ENCODE measurements around the gene STPG3. TPM values are rescaled to one million over a fixed set of nuclear protein-coding genes. Genes with fewer than 3 reads are reported as not detected.

Gene STPG3
- total and polyA plus RNA-seq, 2 of the 4 experiments (the other 2 are of a cell fraction) = not detected

GRCh38 chr9:137302449-137303150 is 51.5 kb downstream of the STPG3 start:
- H2BK5ac ChIP-seq (ENCODE audit: low read depth, low read length, poor library complexity, severe bottlenecking) = no peak overlapping the region
- no peak overlapping the region for H4K5ac ChIP-seq (ENCODE audit: low read depth, low read length)
- TF ChIP-seq RFX5 (IDR thresholded peaks at IDR 0.05; ENCODE audit: low read depth, low read length) = no peak
- TF ChIP-seq, protein P1, sequence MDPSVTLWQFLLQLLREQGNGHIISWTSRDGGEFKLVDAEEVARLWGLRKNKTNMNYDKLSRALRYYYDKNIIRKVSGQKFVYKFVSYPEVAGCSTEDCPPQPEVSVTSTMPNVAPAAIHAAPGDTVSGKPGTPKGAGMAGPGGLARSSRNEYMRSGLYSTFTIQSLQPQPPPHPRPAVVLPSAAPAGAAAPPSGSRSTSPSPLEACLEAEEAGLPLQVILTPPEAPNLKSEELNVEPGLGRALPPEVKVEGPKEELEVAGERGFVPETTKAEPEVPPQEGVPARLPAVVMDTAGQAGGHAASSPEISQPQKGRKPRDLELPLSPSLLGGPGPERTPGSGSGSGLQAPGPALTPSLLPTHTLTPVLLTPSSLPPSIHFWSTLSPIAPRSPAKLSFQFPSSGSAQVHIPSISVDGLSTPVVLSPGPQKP (IDR thresholded peaks at IDR 0.05; ENCODE audit: borderline replicate concordance, low read depth, low read length) = no peak
- TF ChIP-seq RAD21 (IDR thresholded peaks at IDR 0.05; ENCODE audit: low read length) = peak; percentile 28; the same call in 1 of the 2 replicates
- no peak for TF ChIP-seq POLR2A (IDR thresholded peaks at IDR 0.05; ENCODE audit: low read depth, low read length)
- TF ChIP-seq SMC3 (IDR thresholded peaks at IDR 0.05; ENCODE audit: low read depth, low read length) = 0 out of 2 replicates have a peak, but pooled peaks have one; percentile 18
- no peak for TF ChIP-seq CEBPB (IDR thresholded peaks at IDR 0.05; ENCODE audit: low read depth, low read length)
- TF ChIP-seq RCOR1 (IDR thresholded peaks at IDR 0.05; ENCODE audit: insufficient replicate concordance, low read length) = no peak
- TF ChIP-seq FOS (IDR thresholded peaks at IDR 0.05; ENCODE audit: low read depth, low read length) = no peak
- no peak for TF ChIP-seq BHLHE40 (IDR thresholded peaks at IDR 0.05; ENCODE audit: low read depth, low read length)
- TF ChIP-seq MXI1 (IDR thresholded peaks at IDR 0.05; ENCODE audit: borderline replicate concordance, low read depth, low read length) = no peak
- no peak for TF ChIP-seq MAFK (IDR thresholded peaks at IDR 0.05; ENCODE audit: low read depth, low read length)
- peak; percentile 53 for TF ChIP-seq CTCF (conservative IDR thresholded peaks at IDR 0.05; ENCODE audit: low read depth, low read length)
- TF ChIP-seq CHD1 (IDR thresholded peaks at IDR 0.05; ENCODE audit: low read depth, low read length) = no peak
- no peak for TF ChIP-seq NFE2L2 (IDR thresholded peaks at IDR 0.05; ENCODE audit: low read depth, low read length)
- ChIA-PET POLR2A (ENCODE audit: unreplicated experiment) (no interaction called here), CTCF (interaction anchor here (1.0 to 1.5 kb wide), 3 partner anchors 10 to 232 kb away, joined by 3 to 4 read pairs (median 3); no protein-coding TSS in a partner anchor)
- H2BK20ac ChIP-seq (ENCODE audit: low read depth, low read length) = no peak overlapping the region
- H3K27ac ChIP-seq (ENCODE audit: insufficient read depth, low read length) = no peak overlapping the region
- no peak overlapping the region for H2AK5ac ChIP-seq (ENCODE audit: low read depth, low read length)
- H3K36me3 ChIP-seq (ENCODE audit: control insufficient read depth, insufficient read depth, low read length) = no peaks in the 10 kb centered on the region
- H3K14ac ChIP-seq (replicated peaks; ENCODE audit: low read depth, low read length) = no peak overlapping the region
- intact Hi-C loops (cut with micrococcal nuclease) = no loop called here
- 12% methylated on average over 55 of the region's 78 CpGs; no CpG with 5 or more reads in 1 of the 2 experiments for WGBS, 2 experiments (ENCODE audit: extremely low coverage in 2 of 2, insufficient read length in 1 of 2)
- peak overlapping the region; percentile 92 for H2AFZ ChIP-seq (replicated peaks; ENCODE audit: low read length, poor library complexity)
- H3K9me3 ChIP-seq (ENCODE audit: control insufficient read depth, insufficient read depth, low read length) = no peaks in the 10 kb centered on the region
- no peaks in the 10 kb centered on the region for H3K79me1 ChIP-seq (ENCODE audit: low read depth in 1 of 2, low read length in 2 of 2)
- in situ Hi-C loops (cut with MboI; ENCODE audit: low sequenced_read_pairs) = no loop called here
- H3K18ac ChIP-seq (ENCODE audit: low read depth, low read length) = no peak overlapping the region
- no peaks in the 10 kb centered on the region for H3K9me1 ChIP-seq (ENCODE audit: insufficient read depth, low read length)
- peaks cover 4% of the 10 kb centered on the region; the same call in 1 of the 2 replicates for H4K20me1 ChIP-seq (ENCODE audit: insufficient read depth, low read length)
- H4K8ac ChIP-seq (ENCODE audit: low read depth in 2 of 2, low read length in 2 of 2) = 0 out of 4 replicates have a peak overlapping the region, but pooled peaks of 1 of the 2 experiments have one; percentile 25
- DNase-seq (no peak), ATAC-seq (ENCODE audit: low read depth) (peak; percentile 68)
- peak overlapping the region; percentile 56 for H3K4me3 ChIP-seq (ENCODE audit: insufficient read depth, low read depth, low read length)
- no peak overlapping the region for H4K91ac ChIP-seq (ENCODE audit: insufficient read depth, low read depth, low read length)
- H2BK120ac ChIP-seq (ENCODE audit: low read depth, low read length) = no peak overlapping the region
- BruUV-seq (replicated peaks) = no TSS peak
- H3K9ac ChIP-seq (ENCODE audit: low read depth, low read length) = no peak overlapping the region
- peaks cover 24% of the 10 kb centered on the region for H3K27me3 ChIP-seq (ENCODE audit: control insufficient read depth, insufficient read depth, low read length)
- peaks cover 3% of the 10 kb centered on the region for H3K4me1 ChIP-seq (ENCODE audit: control insufficient read depth, insufficient read depth, low read length)
- H2BK15ac ChIP-seq (ENCODE audit: low read depth, low read length) = no peak overlapping the region
- peak overlapping the region; percentile 57 for H2AK9ac ChIP-seq (replicated peaks; ENCODE audit: low read depth, low read length, poor library complexity)
- no peak overlapping the region for H3K56ac ChIP-seq (ENCODE audit: extremely low read depth, insufficient read depth, low read length)
- no peak overlapping the region for H3K4ac ChIP-seq (ENCODE audit: low read depth, low read length)
- no peak overlapping the region for H3K23ac ChIP-seq (ENCODE audit: low read depth, low read length)
- 0 out of 2 replicates have a peak overlapping the region, but pooled peaks have one; percentile 26 for H3K4me2 ChIP-seq (ENCODE audit: low read depth, low read length)
- dilution Hi-C loops (cut with HindIII; ENCODE audit: low sequenced_read_pairs, unreplicated experiment) = no loop called here

Data from IMR-90 (cell line).